ENCODE data around the gene ANAPC13.

ANAPC13 gene

GRCh38 chr3:134447351-134447750, 38.4 kb downstream of the ANAPC13 start:
- DNase-seq: no peak

GRCh38 chr3:134446800-134447199, 39.0 kb downstream of the ANAPC13 start:
- DNase-seq: no peak

GRCh38 chr3:134445636-134446035, 40.1 kb downstream of the ANAPC13 start:
- DNase-seq: no peak

- no peak for DNase-seq
Observed at GRCh38 chr3:134445095-134445494, 40.7 kb downstream of the ANAPC13 start.

- no peak for DNase-seq
Observed at GRCh38 chr3:134441821-134442220, 44.0 kb downstream of the ANAPC13 start.

GRCh38 chr3:134441321-134441720, 44.5 kb downstream of the ANAPC13 start:
- DNase-seq: no peak

- DNase-seq: no peak
Observed at GRCh38 chr3:134437211-134437752, 48.5 kb downstream of the ANAPC13 start.

- DNase-seq: no peak
Observed at GRCh38 chr3:134432236-134432635, 53.5 kb downstream of the ANAPC13 start.

- no peak for DNase-seq
Observed at GRCh38 chr3:134430950-134431445, 54.8 kb downstream of the ANAPC13 start.

GRCh38 chr3:134430174-134430573, 55.6 kb downstream of the ANAPC13 start:
- no peak for DNase-seq

- DNase-seq: no peak
Observed at GRCh38 chr3:134428401-134428800, 57.4 kb downstream of the ANAPC13 start.

Measured in CD4-positive, alpha-beta T cell treated with Interleukin-17A for 1 hour (primary cell).